HG03280 (cell line): ENCODE results near the gene ADAMTS14.
"Not testable (repeated sequence)": the region's sequence is repeated elsewhere in the genome, so short reads cannot be mapped to it uniquely, and the experiment has no call there.

Experiments used
- ATAC-seq: cut with Tn5 transposase; IDR thresholded peaks from one replicate; pipeline ENCODE4 v1.9.1; 2021; ENCODE audit warnings: mild to moderate bottlenecking, moderate library complexity; ENCODE audit not compliant: unreplicated experiment

Gene ADAMTS14

GRCh38 chr10:70768026-70768685, 95.8 kb downstream of the ADAMTS14 start:
- ATAC-seq = not testable (repeated sequence)

GRCh38 chr10:70769121-70769520, 96.8 kb downstream of the ADAMTS14 start:
- ATAC-seq = no peak

GRCh38 chr10:70770001-70770400, 97.7 kb downstream of the ADAMTS14 start:
- no peak for ATAC-seq

GRCh38 chr10:70770516-70770915, 98.2 kb downstream of the ADAMTS14 start:
- ATAC-seq = not testable (repeated sequence)

GRCh38 chr10:70771311-70772194, 99.2 kb downstream of the ADAMTS14 start:
- ATAC-seq = no peak

GRCh38 chr10:70772627-70773026, 100.3 kb downstream of the ADAMTS14 start:
- no peak for ATAC-seq

GRCh38 chr10:70773461-70773860, 101.2 kb downstream of the ADAMTS14 start:
- ATAC-seq = no peak

GRCh38 chr10:70773965-70774809, 101.9 kb downstream of the ADAMTS14 start:
- ATAC-seq = no peak

GRCh38 chr10:70774810-70775678, 102.7 kb downstream of the ADAMTS14 start:
- no peak for ATAC-seq

- ATAC-seq = no peak
Observed at GRCh38 chr10:70775679-70776454, 103.6 kb downstream of the ADAMTS14 start.

- ATAC-seq = no peak
Observed at GRCh38 chr10:70776455-70777005, 104.2 kb downstream of the ADAMTS14 start.

- no peak for ATAC-seq
Observed at GRCh38 chr10:70777063-70777875, 105.0 kb downstream of the ADAMTS14 start.

GRCh38 chr10:70778267-70778924, 106.1 kb downstream of the ADAMTS14 start:
- ATAC-seq = no peak

GRCh38 chr10:70779088-70779487, 106.8 kb downstream of the ADAMTS14 start:
- ATAC-seq = no peak

GRCh38 chr10:70779511-70780369, 107.4 kb downstream of the ADAMTS14 start:
- no peak for ATAC-seq

- no peak for ATAC-seq
Observed at GRCh38 chr10:70780370-70780760, 108.1 kb downstream of the ADAMTS14 start.

GRCh38 chr10:70780772-70781171, 108.5 kb downstream of the ADAMTS14 start:
- ATAC-seq = no peak
